ENCODE data around the gene TXN2. TPM values are rescaled to one million over a fixed set of nuclear protein-coding genes. Genes with fewer than 3 reads are reported as not detected.

TXN2 gene
- total RNA-seq, 1 donor from 2014 or later = 61.0 TPM

- Histone ChIP-seq H4K20me1 (ENCODE audit: insufficient read depth, low read length) (no peaks in the 10 kb centered on the region), H3K27me3 (ENCODE audit: insufficient read depth, low read length) (no peaks in the 10 kb centered on the region), H2AFZ (ENCODE audit: low read depth, low read length) (no peak overlapping the region), H3K36me3 (ENCODE audit: insufficient read depth, low read length) (no peaks in the 10 kb centered on the region), H3K27ac (ENCODE audit: low read depth, low read length) (peak overlapping the region; percentile 88), H3K9ac (ENCODE audit: low read length) (peak overlapping the region; percentile 72), H3K4me2 (ENCODE audit: low read length) (peak overlapping the region; percentile 59), H3K79me2 (ENCODE audit: insufficient read depth, low read length) (peaks cover 15% of the 10 kb centered on the region), H3K9me3 (ENCODE audit: insufficient read depth, low read depth, low read length) (no peaks in the 10 kb centered on the region), H3K4me3 (ENCODE audit: insufficient read depth, low read depth, low read length) (no peak overlapping the region), H3K4me1 (ENCODE audit: insufficient read depth, low read length) (peaks cover 43% of the 10 kb centered on the region)
- Mint-ChIP-seq H3K9me3 (ENCODE audit: unreplicated experiment) (no peaks in the 10 kb centered on the region), H3K36me3 (ENCODE audit: low read depth, unreplicated experiment) (no peaks in the 10 kb centered on the region), H3K27me3 (ENCODE audit: low read depth, unreplicated experiment) (no peaks in the 10 kb centered on the region), H3K27ac (ENCODE audit: unreplicated experiment) (peak overlapping the region; percentile 100), H3K4me1 (ENCODE audit: low read depth, unreplicated experiment) (peaks cover 40% of the 10 kb centered on the region), H3K4me3 (ENCODE audit: unreplicated experiment) (no peak overlapping the region)
- TF ChIP-seq CTCF (IDR thresholded peaks at IDR 0.05; ENCODE audit: insufficient read depth, low read depth, low read length) (no peak), EZH2 (IDR thresholded peaks at IDR 0.05; ENCODE audit: insufficient read depth, low read length) (no peak)
- peak; percentile 95 for DNase-seq (ENCODE audit: low read depth)
- peak; percentile 93 for FAIRE-seq
Observed at GRCh38 chr22:36461665-36462649, 19.5 kb downstream of the TXN2 start.

DNA sequence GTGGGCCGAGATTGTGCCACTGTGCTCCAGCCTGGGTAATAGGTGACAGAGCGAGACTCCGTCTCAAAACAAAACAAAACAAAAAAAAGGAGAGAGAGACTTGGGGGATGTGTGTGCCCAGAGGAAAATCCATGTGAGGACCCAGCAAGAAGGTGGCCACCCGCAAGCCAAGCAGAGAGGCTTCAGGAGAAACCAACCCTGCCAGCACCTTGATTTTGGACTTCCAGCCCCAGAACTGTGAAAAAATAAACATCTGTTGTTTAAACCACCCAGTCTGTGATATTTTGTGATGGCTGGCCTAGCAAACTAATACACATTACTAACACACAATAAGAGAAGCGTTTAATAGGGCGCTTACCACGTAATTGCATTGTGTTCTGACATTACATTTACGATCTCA lies 21.2 kb downstream of the TXN2 start:
- H3K27me3 ChIP-seq (ENCODE audit: insufficient read depth, low read length) = no peaks in the 10 kb centered on the region
- H4K20me1 ChIP-seq (ENCODE audit: insufficient read depth, low read length) = no peaks in the 10 kb centered on the region
- Mint-ChIP-seq H3K36me3 (ENCODE audit: low read depth, unreplicated experiment) (no peaks in the 10 kb centered on the region), H3K9me3 (ENCODE audit: unreplicated experiment) (no peaks in the 10 kb centered on the region), H3K27ac (ENCODE audit: unreplicated experiment) (peak overlapping the region; percentile 84), H3K4me3 (ENCODE audit: unreplicated experiment) (no peak overlapping the region), H3K27me3 (ENCODE audit: low read depth, unreplicated experiment) (no peaks in the 10 kb centered on the region), H3K4me1 (ENCODE audit: low read depth, unreplicated experiment) (peaks cover 35% of the 10 kb centered on the region)
- H3K36me3 ChIP-seq (ENCODE audit: insufficient read depth, low read length) = no peaks in the 10 kb centered on the region
- FAIRE-seq (no peak), DNase-seq (ENCODE audit: low read depth) (no peak)
- TF ChIP-seq EZH2 (IDR thresholded peaks at IDR 0.05; ENCODE audit: insufficient read depth, low read length) (no peak), CTCF (IDR thresholded peaks at IDR 0.05; ENCODE audit: insufficient read depth, low read depth, low read length) (no peak)
- no peak overlapping the region for H3K4me3 ChIP-seq (ENCODE audit: insufficient read depth, low read depth, low read length)
- no peak overlapping the region for H3K4me2 ChIP-seq (ENCODE audit: low read length)
- H3K27ac ChIP-seq (ENCODE audit: low read depth, low read length) = no peak overlapping the region
- no peak overlapping the region for H3K9ac ChIP-seq (ENCODE audit: low read length)
- H2AFZ ChIP-seq (ENCODE audit: low read depth, low read length) = no peak overlapping the region
- H3K9me3 ChIP-seq (ENCODE audit: insufficient read depth, low read depth, low read length) = no peaks in the 10 kb centered on the region
- H3K4me1 ChIP-seq (ENCODE audit: insufficient read depth, low read length) = peaks cover 32% of the 10 kb centered on the region
- peaks cover 4% of the 10 kb centered on the region for H3K79me2 ChIP-seq (ENCODE audit: insufficient read depth, low read length)
